Epidermal melanocyte (primary cell): Measurements from ENCODE around the gene SH3GLB2.

Experiments used
- DNase-seq: peaks from one replicate; pipeline ENCODE4 v3.0.0; 2011; ENCODE audit warnings: low spot score; ENCODE audit not compliant: insufficient read length

Gene SH3GLB2

GRCh38 chr9:129028192-129028966, at the start of gene SH3GLB2:
TSS of gene SH3GLB2 (minus strand) at chr9:129028331. CDS start at chr9:129028154, 177 bp downstream.
- peak; percentile 91 for DNase-seq

- DNase-seq: no peak
These were observed 49.1 kb upstream of the SH3GLB2 start for GRCh38 chr9:129077236-129077635.

- no peak for DNase-seq
These were observed 48.5 kb upstream of the SH3GLB2 start for GRCh38 chr9:129076640-129077037.

GRCh38 chr9:129075996-129076639, 48.0 kb upstream of the SH3GLB2 start:
- no peak for DNase-seq

- no peak for DNase-seq
These were observed 46.0 kb upstream of the SH3GLB2 start for GRCh38 chr9:129074106-129074505.

GRCh38 chr9:129073404-129073803, 45.3 kb upstream of the SH3GLB2 start:
- no peak for DNase-seq

GRCh38 chr9:129072171-129072570, 44.0 kb upstream of the SH3GLB2 start:
- DNase-seq: no peak

- no peak for DNase-seq
These were observed 43.5 kb upstream of the SH3GLB2 start for GRCh38 chr9:129071526-129072126.

- no peak for DNase-seq
These were observed 42.8 kb upstream of the SH3GLB2 start for GRCh38 chr9:129070696-129071525.

- no peak for DNase-seq
These were observed 41.9 kb upstream of the SH3GLB2 start for GRCh38 chr9:129069862-129070641.

GRCh38 chr9:129068990-129069861, 41.1 kb upstream of the SH3GLB2 start:
- DNase-seq: no peak

GRCh38 chr9:129068110-129068509, 40.0 kb upstream of the SH3GLB2 start:
- no peak for DNase-seq

GRCh38 chr9:129064499-129064908, 36.4 kb upstream of the SH3GLB2 start:
- DNase-seq: no peak

- DNase-seq: no peak
These were observed 34.9 kb upstream of the SH3GLB2 start for GRCh38 chr9:129063061-129063460.

- DNase-seq: no peak
These were observed 32.9 kb upstream of the SH3GLB2 start for GRCh38 chr9:129060991-129061390.

- no peak for DNase-seq
These were observed 32.0 kb upstream of the SH3GLB2 start for GRCh38 chr9:129059796-129060785.

- no peak for DNase-seq
These were observed 31.0 kb upstream of the SH3GLB2 start for GRCh38 chr9:129058965-129059795.
